IMR-90 (cell line): ENCODE results near the gene NFX1. TPM values are rescaled to one million over a fixed set of nuclear protein-coding genes. Genes with fewer than 3 reads are reported as not detected.
"Not testable (repeated sequence)": the region's sequence is repeated elsewhere in the genome, so short reads cannot be mapped to it uniquely, and the experiment has no call there.

Experiments used
- ATAC-seq: fragments of 200-7000 bp; cut with Tn5 transposase; 2 replicates; pipeline ENCODE4 v1.9.1; 2020; ENCODE audit warnings: low read depth, mild to moderate bottlenecking, moderate library complexity
- BruUV-seq: library from RNA; stranded (reverse); fragments of 400-500 nt; replicated peaks from 2 replicates; lab custom pipeline; 2021; lab: Mats Ljungman, UMichigan
- CTCF ChIA-PET: fragments of 300-600 bp; formaldehyde crosslinking; extraction: SDS; loops from one replicate; lab custom pipeline; 2021; ENCODE audit warnings: antibody characterized with exemption; lab: Yijun Ruan, JAX
- POLR2A ChIA-PET: fragments of 300-600 bp; sonication (Branson Sonifier 250); formaldehyde crosslinking; loops from one replicate; lab custom pipeline; 2022; ENCODE audit warnings: antibody characterized with exemption; ENCODE audit not compliant: unreplicated experiment; lab: Charles Lee
- DNase-seq: peaks from one replicate; pipeline ENCODE4 v3.0.0; 2013
- H2AFZ ChIP-seq: replicated peaks from 2 replicates; pipeline ENCODE3; 2013; ENCODE audit warnings: low read length, mild to moderate bottlenecking; ENCODE audit not compliant: poor library complexity
- H2AK5ac ChIP-seq: 2 replicates; pipeline ENCODE4 v1.6.1; 2013; ENCODE audit warnings: low read depth, low read length, inconsistent platforms
- H2AK9ac ChIP-seq: replicated peaks from 2 replicates; pipeline ENCODE3; 2013; ENCODE audit warnings: mild to moderate bottlenecking, low read depth, low read length, moderate library complexity; ENCODE audit not compliant: poor library complexity
- H2BK120ac ChIP-seq: 2 replicates; pipeline ENCODE4 v1.6.1; 2013; ENCODE audit warnings: low read depth, low read length, inconsistent platforms
- H2BK15ac ChIP-seq: 3 replicates; pipeline ENCODE4 v1.6.1; 2013; ENCODE audit warnings: low read depth, low read length, inconsistent platforms
- H2BK20ac ChIP-seq: 2 replicates; pipeline ENCODE4 v1.6.1; 2013; ENCODE audit warnings: low read depth, mild to moderate bottlenecking, inconsistent platforms, low read length, moderate library complexity
- H2BK5ac ChIP-seq: 2 replicates; pipeline ENCODE4 v1.6.1; 2013; ENCODE audit warnings: mild to moderate bottlenecking, low read depth, low read length, inconsistent platforms; ENCODE audit not compliant: poor library complexity, severe bottlenecking
- H3K14ac ChIP-seq: replicated peaks from 2 replicates; pipeline ENCODE4 v1.6.1; 2013; ENCODE audit warnings: low read depth, low read length, inconsistent platforms
- H3K18ac ChIP-seq: 2 replicates; pipeline ENCODE4 v1.6.1; 2013; ENCODE audit warnings: low read depth, low read length, control low read depth
- H3K23ac ChIP-seq: 2 replicates; pipeline ENCODE4 v1.6.1; 2013; ENCODE audit warnings: low read depth, low read length, inconsistent platforms
- H3K27ac ChIP-seq: 2 replicates; pipeline ENCODE4 v1.5.1; 2013; ENCODE audit warnings: mild to moderate bottlenecking, control low read depth, low read length; ENCODE audit not compliant: insufficient read depth
- H3K27me3 ChIP-seq: 2 replicates; pipeline ENCODE4 v1.6.1; 2013; ENCODE audit warnings: low read length; ENCODE audit not compliant: control insufficient read depth, insufficient read depth
- H3K36me3 ChIP-seq: 2 replicates; pipeline ENCODE4 v1.6.1; 2013; ENCODE audit warnings: low read length, mixed read lengths; ENCODE audit not compliant: control insufficient read depth, insufficient read depth
- H3K4ac ChIP-seq: 2 replicates; pipeline ENCODE4 v1.6.1; 2013; ENCODE audit warnings: low read depth, low read length, inconsistent platforms
- H3K4me1 ChIP-seq: 2 replicates; pipeline ENCODE4 v1.6.1; 2013; ENCODE audit warnings: low read length, mixed read lengths; ENCODE audit not compliant: control insufficient read depth, insufficient read depth
- H3K4me2 ChIP-seq: 2 replicates; pipeline ENCODE4 v1.6.1; 2013; ENCODE audit warnings: low read depth, mild to moderate bottlenecking, control low read depth, low read length, moderate library complexity
- H3K4me3 ChIP-seq: 2 replicates; pipeline ENCODE4 v1.5.1; 2013; ENCODE audit warnings: low read depth, mild to moderate bottlenecking, control low read depth, low read length, moderate library complexity; ENCODE audit not compliant: insufficient read depth
- H3K56ac ChIP-seq: 2 replicates; pipeline ENCODE4 v1.6.1; 2013; ENCODE audit warnings: low read length, inconsistent platforms; ENCODE audit not compliant: insufficient read depth; ENCODE audit errors: extremely low read depth
- H3K79me1 ChIP-seq, 2 experiments: 2 replicates each; pipeline ENCODE4 v1.6.1; 2013; ENCODE audit warnings: low read length in 2 of 2, inconsistent platforms in 1 of 2, low read depth in 1 of 2
- H3K9ac ChIP-seq: 2 replicates; pipeline ENCODE4 v1.6.1; 2013; ENCODE audit warnings: low read depth, low read length, control low read depth
- H3K9me1 ChIP-seq: 2 replicates; pipeline ENCODE4 v1.6.1; 2013; ENCODE audit warnings: low read length, inconsistent platforms; ENCODE audit not compliant: insufficient read depth
- H3K9me3 ChIP-seq: 2 replicates; pipeline ENCODE4 v1.6.1; 2013; ENCODE audit warnings: low read length; ENCODE audit not compliant: control insufficient read depth, insufficient read depth
- H4K20me1 ChIP-seq: 2 replicates; pipeline ENCODE4 v1.6.1; 2013; ENCODE audit warnings: low read length, inconsistent platforms; ENCODE audit not compliant: insufficient read depth
- H4K5ac ChIP-seq: 2 replicates; pipeline ENCODE4 v1.6.1; 2013; ENCODE audit warnings: mild to moderate bottlenecking, low read depth, low read length, control low read depth
- H4K8ac ChIP-seq, 2 experiments: 2 replicates each; pipeline ENCODE4 v1.6.1; 2013; ENCODE audit warnings: low read depth in 2 of 2, low read length in 2 of 2, control low read depth in 1 of 2, inconsistent platforms in 1 of 2
- H4K91ac ChIP-seq: 2 replicates; pipeline ENCODE4 v1.6.1; 2013; ENCODE audit warnings: low read depth, low read length, inconsistent platforms; ENCODE audit not compliant: insufficient read depth
- WGBS, 2 experiments: methylation state at CpG; one replicate each; pipeline versions ENCODE4 v1.1.5 to v1.1.7; 2013; ENCODE audit warnings: missing lambda C conversion rate in 2 of 2; ENCODE audit not compliant: insufficient read length in 1 of 2; ENCODE audit errors: extremely low coverage in 2 of 2; 5-methylcytosine and 5-hydroxymethylcytosine counted together
- dilution Hi-C: fragments of 300-500 bp; cut with HindIII; formaldehyde crosslinking; loops from one replicate; pipeline ENCODE4 v1.14.3; 2018; ENCODE audit warnings: low sequenced_read_pairs; ENCODE audit not compliant: unreplicated experiment
- in situ Hi-C: fragments of 300-500 bp; cut with MboI; formaldehyde crosslinking; loops from 3 replicates; pipeline ENCODE4 v1.14.3; 2019; ENCODE audit warnings: low sequenced_read_pairs, inconsistent platforms, mixed read lengths
- intact Hi-C: fragments of 100-400 bp; cut with micrococcal nuclease; formaldehyde crosslinking; loops from 2 replicates; pipeline ENCODE4 v1.10.0; 2022
- polyA plus RNA-seq, 3 experiments: library from polyadenylated mRNA; depleted of rRNA; stranded (reverse); fragments of >200 nt; gene quantifications; 2 replicates each; pipeline ENCODE4 v1.2.3, GENCODE V29; 2012; ENCODE audit warnings: low replicate concordance in 1 of 3
- total RNA-seq: library from RNA; depleted of rRNA; stranded (reverse); fragments of >200 nt; gene quantifications from 2 replicates; pipeline ENCODE4 v1.2.3, GENCODE V29; 2012

NFX1 gene
- total and polyA plus RNA-seq, 2 of the 4 experiments (the other 2 are of a cell fraction), result 27.0 to 36.0 TPM

DNA sequence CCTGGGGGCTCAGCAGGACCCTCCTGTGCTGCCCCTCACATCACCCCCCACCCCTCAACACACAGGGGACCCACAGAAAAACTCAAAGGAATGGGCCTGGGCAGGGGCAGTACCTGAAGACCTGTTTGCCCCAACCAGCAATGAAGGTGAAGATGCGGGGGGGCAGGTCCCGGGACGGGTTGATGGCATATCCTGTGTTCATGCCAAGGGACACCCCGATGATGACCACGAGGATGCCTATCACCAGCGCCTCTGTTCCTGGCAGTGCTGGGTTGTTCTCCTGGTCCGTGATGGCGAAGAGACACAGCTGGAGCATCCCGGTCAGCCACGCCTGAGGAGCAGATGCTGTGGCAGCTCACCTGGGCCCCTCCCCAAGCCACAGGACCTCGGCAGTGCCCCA lies 95.2 kb downstream of the NFX1 start:
- H2BK5ac ChIP-seq, H4K8ac ChIP-seq, H2BK120ac ChIP-seq, H3K56ac ChIP-seq, H4K91ac ChIP-seq, H3K4ac ChIP-seq, H2AK5ac ChIP-seq, CTCF ChIA-PET, H3K14ac ChIP-seq, ATAC-seq, in situ Hi-C loops, H3K9ac ChIP-seq, intact Hi-C loops, H3K27ac ChIP-seq, H3K9me1 ChIP-seq, BruUV-seq, H4K5ac ChIP-seq, H3K4me2 ChIP-seq, H2AFZ ChIP-seq, H2BK20ac ChIP-seq, H3K23ac ChIP-seq, dilution Hi-C loops, DNase-seq, H3K4me1 ChIP-seq, H3K18ac ChIP-seq, H2BK15ac ChIP-seq, H4K20me1 ChIP-seq, H3K4me3 ChIP-seq, H2AK9ac ChIP-seq, H3K36me3 ChIP-seq, H3K79me1 ChIP-seq, POLR2A ChIA-PET, H3K27me3 ChIP-seq, H3K9me3 ChIP-seq: not testable (repeated sequence)
- 97% methylated on average over 6 of the region's 11 CpGs; no CpG with 5 or more reads in 1 of the 2 experiments for WGBS, 2 experiments

DNA sequence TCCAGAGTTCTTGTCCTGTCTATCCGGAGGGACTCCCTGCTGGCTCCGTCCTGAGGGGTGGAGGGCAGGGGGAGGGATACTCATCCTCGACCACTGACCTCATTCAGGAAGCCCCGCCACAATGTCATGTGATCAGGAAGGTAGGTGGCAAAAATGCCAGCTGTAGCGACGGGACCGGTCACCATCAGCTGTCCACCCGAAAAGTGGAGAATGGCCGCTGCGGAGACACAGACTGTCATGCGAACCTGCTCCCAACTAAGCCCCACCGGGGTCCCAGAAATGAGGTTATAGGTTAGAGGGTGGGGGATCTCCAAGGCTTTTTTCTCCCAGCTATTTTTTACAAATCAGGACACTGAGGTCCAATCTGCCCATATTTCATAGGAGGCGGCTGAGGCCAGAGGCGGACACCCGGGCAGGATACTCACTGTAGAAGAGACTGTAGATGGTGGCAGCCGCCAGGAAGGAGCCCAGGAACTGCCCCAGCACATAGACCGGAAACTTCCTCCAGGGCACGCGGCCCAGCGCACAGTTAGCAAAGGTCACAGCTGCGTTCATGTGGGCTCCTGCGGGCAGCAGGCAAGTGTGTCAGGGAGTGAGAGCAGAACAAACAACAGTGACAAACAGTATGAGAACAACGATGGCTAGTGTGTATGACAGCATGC lies 95.8 kb downstream of the NFX1 start:
- H3K56ac ChIP-seq, DNase-seq, intact Hi-C loops, H3K27me3 ChIP-seq, H3K23ac ChIP-seq, H2AK9ac ChIP-seq, H2BK5ac ChIP-seq, BruUV-seq, H2BK20ac ChIP-seq, H3K9ac ChIP-seq, H4K8ac ChIP-seq, H2AFZ ChIP-seq, H3K14ac ChIP-seq, H2AK5ac ChIP-seq, H3K9me1 ChIP-seq, H3K4me2 ChIP-seq, H3K27ac ChIP-seq, H3K36me3 ChIP-seq, dilution Hi-C loops, H3K79me1 ChIP-seq, POLR2A ChIA-PET, H3K4ac ChIP-seq, ATAC-seq, in situ Hi-C loops, H3K9me3 ChIP-seq, H4K5ac ChIP-seq, H2BK15ac ChIP-seq, H3K18ac ChIP-seq, H2BK120ac ChIP-seq, H3K4me3 ChIP-seq, H4K20me1 ChIP-seq, H4K91ac ChIP-seq, CTCF ChIA-PET, H3K4me1 ChIP-seq: not testable (repeated sequence)
- WGBS, 2 experiments, result 92% methylated on average over 4 of the region's 23 CpGs; no CpG with 5 or more reads in 1 of the 2 experiments
